ENCODE measurements around the gene AGO3. TPM values are rescaled to one million over a fixed set of nuclear protein-coding genes. Genes with fewer than 3 reads are reported as not detected.
A peak's percentile ranks its signal among the peaks of the same experiment; 100 is the strongest.

The AGO3 gene
- total and polyA plus RNA-seq, 2 of the 13 experiments (the other 11 are each of a cell fraction or from before 2014, with no cell fraction given) = 21.2 to 27.1 TPM

DNA sequence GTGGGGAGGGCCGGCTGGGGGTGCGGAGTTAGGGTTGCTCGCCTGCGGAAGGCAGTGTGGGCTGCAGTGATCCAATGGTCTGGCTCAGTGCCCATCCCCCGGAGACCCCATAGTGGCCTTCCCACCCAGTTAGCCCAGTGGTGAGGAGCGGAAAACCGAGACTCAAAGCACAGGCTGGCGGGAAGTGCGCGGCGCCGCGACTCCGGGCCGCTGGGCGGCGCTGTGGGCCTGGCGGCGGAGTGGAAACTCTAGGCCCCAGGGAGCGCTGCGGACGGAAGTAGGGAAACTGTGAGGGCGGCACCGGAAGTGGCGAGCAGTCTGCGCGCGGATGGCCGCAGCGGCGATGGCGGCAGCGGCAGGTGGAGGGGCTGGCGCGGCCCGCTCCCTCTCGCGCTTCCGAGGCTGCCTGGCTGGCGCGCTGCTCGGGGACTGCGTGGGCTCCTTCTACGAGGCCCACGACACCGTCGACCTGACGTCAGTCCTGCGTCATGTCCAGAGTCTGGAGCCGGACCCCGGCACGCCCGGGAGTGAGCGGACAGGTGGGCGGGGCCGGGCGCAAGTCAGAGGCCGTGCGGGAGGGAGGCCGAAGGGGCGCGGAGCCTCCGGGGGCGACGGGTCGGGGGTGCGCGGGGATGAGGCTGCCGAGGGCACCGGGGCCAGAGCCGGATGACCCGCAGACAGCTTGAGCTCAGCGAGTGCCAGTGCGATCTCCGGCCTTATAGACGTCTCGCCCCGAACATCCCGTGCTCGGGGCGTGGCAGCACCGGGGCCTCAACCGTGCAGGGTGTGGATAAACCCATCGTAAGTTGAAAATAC is 157.9 kb downstream of the AGO3 start, which contains the start of gene ADPRS (continued):
- TF ChIP-seq, protein P1, sequence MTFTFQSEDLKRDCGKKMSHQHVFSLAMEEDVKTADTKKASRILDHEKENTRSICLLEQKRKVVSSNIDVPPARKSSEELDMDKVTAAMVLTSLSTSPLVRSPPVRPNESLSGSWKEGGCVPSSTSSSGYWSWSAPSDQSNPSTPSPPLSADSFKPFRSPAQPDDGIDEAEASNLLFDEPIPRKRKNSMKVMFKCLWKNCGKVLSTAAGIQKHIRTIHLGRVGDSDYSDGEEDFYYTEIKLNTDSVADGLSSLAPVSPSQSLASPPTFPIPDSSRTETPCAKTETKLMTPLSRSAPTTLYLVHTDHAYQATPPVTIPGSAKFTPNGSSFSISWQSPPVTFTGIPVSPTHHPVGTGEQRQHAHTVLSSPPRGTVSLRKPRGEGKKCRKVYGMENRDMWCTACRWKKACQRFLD (CRISPR knock-in tag; IDR thresholded peaks at IDR 0.05; ENCODE audit: borderline replicate concordance) = peak; percentile 80; the same call in 1 of the 2 replicates
- peak; percentile 90 for TF ChIP-seq CBX5 (CRISPR knock-in tag; IDR thresholded peaks at IDR 0.05; ENCODE audit: borderline replicate concordance)
- TF ChIP-seq KLF12 (CRISPR knock-in tag; IDR thresholded peaks at IDR 0.05; ENCODE audit: borderline replicate concordance) = peak; percentile 99
- peak; percentile 93 for TF ChIP-seq ZNF563 (CRISPR knock-in tag; IDR thresholded peaks at IDR 0.05)
- no peak for TF ChIP-seq RAD51 (IDR thresholded peaks at IDR 0.05; ENCODE audit: borderline replicate concordance)
- peak; percentile 23; the same call in 1 of the 2 replicates for TF ChIP-seq CAMTA2 (CRISPR knock-in tag; IDR thresholded peaks at IDR 0.05; ENCODE audit: borderline replicate concordance)
- peak; percentile 79 for TF ChIP-seq ZNF546 (CRISPR knock-in tag; conservative IDR thresholded peaks at IDR 0.05)
- peak; percentile 75; the same call in 1 of the 2 replicates for TF ChIP-seq SIN3A (IDR thresholded peaks at IDR 0.05; ENCODE audit: borderline replicate concordance, low read depth, low read length)
- TF ChIP-seq KDM2A (CRISPR knock-in tag; IDR thresholded peaks at IDR 0.05; ENCODE audit: borderline replicate concordance, low read depth) = peak; percentile 98
- no peak; the same call in 1 of the 2 replicates for TF ChIP-seq NFYC (CRISPR knock-in tag; IDR thresholded peaks at IDR 0.05)
- no peak for TF ChIP-seq THYN1 (CRISPR knock-in tag; IDR thresholded peaks at IDR 0.05; ENCODE audit: borderline replicate concordance, low read depth)
- peak; percentile 54 for TF ChIP-seq SIX4 (CRISPR knock-in tag; IDR thresholded peaks at IDR 0.05)
- peak; percentile 91 for TF ChIP-seq ZNF430 (CRISPR knock-in tag; IDR thresholded peaks at IDR 0.05)
- TF ChIP-seq NBN (conservative IDR thresholded peaks at IDR 0.05) = no peak
- no peak for TF ChIP-seq NFIB (CRISPR knock-in tag; IDR thresholded peaks at IDR 0.05; ENCODE audit: borderline replicate concordance)
- no peak for TF ChIP-seq ZNF207 (IDR thresholded peaks at IDR 0.05; ENCODE audit: borderline replicate concordance)
- no peak for TF ChIP-seq MATR3 (CRISPR knock-in tag; IDR thresholded peaks at IDR 0.05)
- TF ChIP-seq JUND (CRISPR knock-in tag; IDR thresholded peaks at IDR 0.05) = peak; percentile 58; the same call in 1 of the 2 replicates
- no peak for TF ChIP-seq AGO1 (IDR thresholded peaks at IDR 0.05; ENCODE audit: low read depth, low read length, poor library complexity, severe bottlenecking)
- TF ChIP-seq TCF7L2 (IDR thresholded peaks at IDR 0.05; ENCODE audit: low read depth, low read length) = no peak
- TF ChIP-seq, protein P2, sequence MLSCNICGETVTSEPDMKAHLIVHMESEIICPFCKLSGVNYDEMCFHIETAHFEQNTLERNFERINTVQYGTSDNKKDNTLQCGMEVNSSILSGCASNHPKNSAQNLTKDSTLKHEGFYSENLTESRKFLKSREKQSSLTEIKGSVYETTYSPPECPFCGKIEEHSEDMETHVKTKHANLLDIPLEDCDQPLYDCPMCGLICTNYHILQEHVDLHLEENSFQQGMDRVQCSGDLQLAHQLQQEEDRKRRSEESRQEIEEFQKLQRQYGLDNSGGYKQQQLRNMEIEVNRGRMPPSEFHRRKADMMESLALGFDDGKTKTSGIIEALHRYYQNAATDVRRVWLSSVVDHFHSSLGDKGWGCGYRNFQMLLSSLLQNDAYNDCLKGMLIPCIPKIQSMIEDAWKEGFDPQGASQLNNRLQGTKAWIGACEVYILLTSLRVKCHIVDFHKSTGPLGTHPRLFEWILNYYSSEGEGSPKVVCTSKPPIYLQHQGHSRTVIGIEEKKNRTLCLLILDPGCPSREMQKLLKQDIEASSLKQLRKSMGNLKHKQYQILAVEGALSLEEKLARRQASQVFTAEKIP (CRISPR knock-in tag; IDR thresholded peaks at IDR 0.05; ENCODE audit: borderline replicate concordance) = no peak
- no peak for TF ChIP-seq IRX3 (CRISPR knock-in tag; IDR thresholded peaks at IDR 0.05; ENCODE audit: borderline replicate concordance, low read depth)
- peak; percentile 88; the same call in 1 of the 2 replicates for TF ChIP-seq ZNF672 (CRISPR knock-in tag; IDR thresholded peaks at IDR 0.05)
- no peak for TF ChIP-seq CHD2 (IDR thresholded peaks at IDR 0.05; ENCODE audit: low read depth, low read length)
- TF ChIP-seq ZNF670 (CRISPR knock-in tag; IDR thresholded peaks at IDR 0.05; ENCODE audit: borderline replicate concordance) = peak; percentile 81; the same call in 1 of the 2 replicates
- no peak; the same call in 1 of the 2 replicates for TF ChIP-seq ZFAT (CRISPR knock-in tag; conservative IDR thresholded peaks at IDR 0.05)
- peak; percentile 86; the same call in 1 of the 2 replicates for TF ChIP-seq ZBTB7A (CRISPR knock-in tag; IDR thresholded peaks at IDR 0.05)
- TF ChIP-seq, protein P3, sequence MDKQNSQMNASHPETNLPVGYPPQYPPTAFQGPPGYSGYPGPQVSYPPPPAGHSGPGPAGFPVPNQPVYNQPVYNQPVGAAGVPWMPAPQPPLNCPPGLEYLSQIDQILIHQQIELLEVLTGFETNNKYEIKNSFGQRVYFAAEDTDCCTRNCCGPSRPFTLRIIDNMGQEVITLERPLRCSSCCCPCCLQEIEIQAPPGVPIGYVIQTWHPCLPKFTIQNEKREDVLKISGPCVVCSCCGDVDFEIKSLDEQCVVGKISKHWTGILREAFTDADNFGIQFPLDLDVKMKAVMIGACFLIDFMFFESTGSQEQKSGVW (CRISPR knock-in tag; IDR thresholded peaks at IDR 0.05; ENCODE audit: borderline replicate concordance) = no peak
